Fibroblast of mammary gland (primary cell): ENCODE results near the gene TMPRSS15.
"Not testable (repeated sequence)": the region's sequence is repeated elsewhere in the genome, so short reads cannot be mapped to it uniquely, and the experiment has no call there.

Source experiments
- DNase-seq: peaks from one replicate; pipeline ENCODE4 v3.0.0-alpha.2; 2010; ENCODE audit warnings: low read depth
- H3K4me3 ChIP-seq: 2 replicates; pipeline ENCODE4 v1.5.1; 2011; ENCODE audit warnings: low read depth, mild to moderate bottlenecking, low read length, moderate library complexity; ENCODE audit not compliant: control insufficient read depth
- TF ChIP-seq, protein P1 (sequence below): conservative IDR thresholded peaks from 2 replicates; pipeline ENCODE4 v1.5.1; 2011; ENCODE audit warnings: low read depth, low read length, inconsistent platforms; ENCODE audit not compliant: control insufficient read depth, insufficient read depth

Gene TMPRSS15

DNA sequence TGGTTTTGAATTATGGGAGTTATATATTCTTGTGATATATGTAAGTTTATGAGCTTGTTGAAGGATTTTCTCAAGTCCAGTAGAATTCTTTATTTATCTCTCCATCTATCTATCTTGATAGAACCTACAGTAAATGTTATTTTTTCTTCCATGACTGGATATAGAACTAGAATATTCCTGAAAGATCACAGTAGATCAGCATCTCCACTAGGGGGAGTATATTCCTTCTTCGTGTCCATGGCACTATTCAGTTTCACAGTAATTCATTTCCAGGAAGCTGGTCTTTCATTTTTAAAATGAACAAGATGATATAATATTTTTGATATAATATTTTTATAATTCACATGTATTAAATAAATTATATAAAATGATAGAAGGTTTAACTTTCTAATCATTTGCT lies 18.8 kb downstream of the TMPRSS15 start:
- DNase-seq: peak; percentile 15
- TF ChIP-seq, protein P1, sequence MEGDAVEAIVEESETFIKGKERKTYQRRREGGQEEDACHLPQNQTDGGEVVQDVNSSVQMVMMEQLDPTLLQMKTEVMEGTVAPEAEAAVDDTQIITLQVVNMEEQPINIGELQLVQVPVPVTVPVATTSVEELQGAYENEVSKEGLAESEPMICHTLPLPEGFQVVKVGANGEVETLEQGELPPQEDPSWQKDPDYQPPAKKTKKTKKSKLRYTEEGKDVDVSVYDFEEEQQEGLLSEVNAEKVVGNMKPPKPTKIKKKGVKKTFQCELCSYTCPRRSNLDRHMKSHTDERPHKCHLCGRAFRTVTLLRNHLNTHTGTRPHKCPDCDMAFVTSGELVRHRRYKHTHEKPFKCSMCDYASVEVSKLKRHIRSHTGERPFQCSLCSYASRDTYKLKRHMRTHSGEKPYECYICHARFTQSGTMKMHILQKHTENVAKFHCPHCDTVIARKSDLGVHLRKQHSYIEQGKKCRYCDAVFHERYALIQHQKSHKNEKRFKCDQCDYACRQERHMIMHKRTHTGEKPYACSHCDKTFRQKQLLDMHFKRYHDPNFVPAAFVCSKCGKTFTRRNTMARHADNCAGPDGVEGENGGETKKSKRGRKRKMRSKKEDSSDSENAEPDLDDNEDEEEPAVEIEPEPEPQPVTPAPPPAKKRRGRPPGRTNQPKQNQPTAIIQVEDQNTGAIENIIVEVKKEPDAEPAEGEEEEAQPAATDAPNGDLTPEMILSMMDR: peak; percentile 40
- no peak overlapping the region for H3K4me3 ChIP-seq

DNA sequence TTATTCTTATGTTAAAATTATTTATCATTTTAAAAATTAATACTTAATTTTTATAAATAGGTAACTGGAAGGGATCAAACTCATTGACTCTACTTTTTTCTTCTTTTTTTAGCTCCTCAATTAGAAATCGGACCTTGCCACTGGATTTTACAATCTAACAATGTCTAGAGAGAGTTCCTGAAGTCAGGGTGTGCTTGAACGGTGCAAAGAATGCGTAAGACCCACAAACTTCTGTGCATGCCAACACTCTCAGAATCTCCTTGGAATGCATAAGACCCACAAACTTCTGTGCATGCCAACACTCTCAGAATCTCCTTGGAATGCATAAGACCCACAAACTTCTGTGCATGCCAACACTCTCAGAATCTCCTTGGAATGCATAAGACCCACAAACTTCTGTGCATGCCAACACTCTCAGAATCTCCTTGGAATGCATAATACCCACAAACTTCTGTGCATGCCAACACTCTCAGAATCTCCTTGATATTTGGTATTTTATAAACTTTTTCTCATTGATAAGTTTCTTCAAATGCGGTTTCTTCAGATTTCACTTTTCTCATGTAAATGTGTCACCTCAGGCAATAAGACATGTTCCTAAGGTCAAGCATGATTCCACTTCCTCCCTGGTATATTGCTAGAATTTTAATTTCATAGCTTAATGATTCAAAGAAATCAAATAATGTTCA lies 20.5 kb downstream of the TMPRSS15 start:
- DNase-seq, H3K4me3 ChIP-seq: not testable (repeated sequence)

DNA sequence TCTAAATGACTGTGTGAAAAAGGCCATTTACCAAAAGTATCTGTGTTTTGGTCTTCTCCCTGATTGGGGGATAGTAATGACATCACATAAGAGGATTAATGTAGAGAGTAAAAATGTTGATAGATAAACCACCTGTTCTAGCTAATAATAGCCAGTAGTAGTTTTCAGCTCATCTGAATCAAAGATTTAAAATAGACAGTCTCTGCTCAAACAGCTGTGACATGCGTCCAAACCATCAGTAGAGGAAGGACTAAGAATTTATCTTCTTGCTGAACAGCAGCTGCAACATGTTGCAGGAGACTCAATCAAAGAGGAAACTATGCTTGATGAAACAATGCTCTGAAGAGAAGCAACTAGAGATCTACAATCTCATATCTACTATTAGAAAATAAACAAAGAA lies 21.4 kb downstream of the TMPRSS15 start:
- DNase-seq: no peak
- TF ChIP-seq, protein P1: no peak
- no peak overlapping the region for H3K4me3 ChIP-seq

DNA sequence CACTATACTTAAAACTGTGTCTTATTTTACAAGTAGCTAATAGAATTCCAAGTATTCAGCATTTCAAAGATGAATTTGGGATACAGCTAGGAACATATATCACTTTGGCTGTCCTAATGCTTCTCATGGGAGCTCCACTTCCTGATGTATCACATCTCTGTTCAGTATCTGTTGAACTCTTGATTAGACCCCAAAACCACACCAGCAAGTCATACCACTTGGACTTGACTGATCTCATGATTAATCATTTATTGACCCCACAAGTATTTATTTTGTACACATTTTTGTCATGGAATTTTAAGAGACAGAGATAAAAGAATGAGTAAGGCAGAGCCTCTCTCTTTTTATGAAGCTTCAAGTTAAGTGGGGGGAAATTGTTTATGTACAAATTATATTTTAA lies 30.0 kb downstream of the TMPRSS15 start:
- no peak for DNase-seq
- TF ChIP-seq, protein P1: no peak

DNA sequence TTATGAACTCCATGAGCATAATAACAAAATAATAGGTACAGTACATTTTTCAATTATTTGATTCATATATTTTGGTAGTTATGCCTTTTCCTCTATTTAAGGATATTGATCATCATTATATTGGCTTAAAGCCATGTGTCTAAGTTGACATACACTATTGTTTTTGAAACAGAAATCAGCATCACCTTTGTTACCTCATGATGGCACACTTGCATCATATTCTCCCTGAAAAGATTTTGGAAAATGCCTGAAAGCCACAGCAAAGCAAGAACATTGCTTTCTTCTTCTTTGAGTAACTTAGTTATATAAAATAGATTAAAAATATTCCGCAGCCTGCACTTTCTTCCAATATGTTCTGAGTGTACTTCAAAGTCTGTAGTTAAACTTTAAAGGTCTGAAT lies 33.3 kb downstream of the TMPRSS15 start:
- no peak for DNase-seq
- TF ChIP-seq, protein P1: no peak
- no peak overlapping the region for H3K4me3 ChIP-seq

More for the DNA sequence above, 30.0 kb downstream of the TMPRSS15 start:
- H3K4me3 ChIP-seq: no peak overlapping the region

DNA sequence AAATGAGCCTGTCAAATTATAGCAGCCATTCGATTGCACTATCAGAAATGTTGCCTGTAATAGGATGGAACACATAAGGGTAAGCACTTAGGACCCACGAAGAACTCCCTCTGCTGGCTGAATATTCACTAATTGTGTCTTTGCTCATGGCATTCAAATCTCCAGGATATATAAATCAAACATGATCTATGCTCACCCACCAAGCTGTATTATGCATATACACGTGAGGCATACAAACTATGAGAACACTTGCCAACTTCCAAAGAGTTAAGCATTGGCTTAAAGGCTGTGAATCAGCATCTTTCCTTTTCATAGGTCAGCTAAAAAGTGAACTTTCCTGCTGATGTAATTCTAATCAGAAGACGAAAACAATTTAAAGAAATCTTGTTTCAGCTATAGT lies 34.5 kb downstream of the TMPRSS15 start:
- TF ChIP-seq, protein P1: peak; percentile 13
- peak; percentile 16 for DNase-seq
- no peak overlapping the region for H3K4me3 ChIP-seq

DNA sequence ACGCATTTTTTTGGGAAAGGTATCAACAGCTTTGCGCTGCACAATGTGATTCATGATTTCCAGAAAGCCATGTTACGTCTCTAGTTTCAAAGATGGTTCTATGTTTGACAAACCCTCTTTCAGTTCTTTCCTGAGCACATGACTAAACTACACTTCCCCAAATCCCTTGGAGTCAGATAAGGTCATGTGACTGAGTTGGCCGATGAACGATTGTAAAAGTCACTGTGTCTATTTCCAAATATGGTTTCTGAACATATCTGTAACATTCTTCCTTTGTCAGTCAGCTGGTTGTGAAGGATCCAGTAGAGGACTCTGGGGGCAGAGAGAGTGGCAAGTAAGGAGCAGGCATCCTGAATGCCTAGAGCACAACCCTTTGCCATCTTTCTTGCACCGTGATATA lies 35.4 kb downstream of the TMPRSS15 start:
- DNase-seq: no peak
- H3K4me3 ChIP-seq: no peak overlapping the region
- TF ChIP-seq, protein P1: no peak
